ENCODE results near the gene POLR1C.

The POLR1C gene

DNA sequence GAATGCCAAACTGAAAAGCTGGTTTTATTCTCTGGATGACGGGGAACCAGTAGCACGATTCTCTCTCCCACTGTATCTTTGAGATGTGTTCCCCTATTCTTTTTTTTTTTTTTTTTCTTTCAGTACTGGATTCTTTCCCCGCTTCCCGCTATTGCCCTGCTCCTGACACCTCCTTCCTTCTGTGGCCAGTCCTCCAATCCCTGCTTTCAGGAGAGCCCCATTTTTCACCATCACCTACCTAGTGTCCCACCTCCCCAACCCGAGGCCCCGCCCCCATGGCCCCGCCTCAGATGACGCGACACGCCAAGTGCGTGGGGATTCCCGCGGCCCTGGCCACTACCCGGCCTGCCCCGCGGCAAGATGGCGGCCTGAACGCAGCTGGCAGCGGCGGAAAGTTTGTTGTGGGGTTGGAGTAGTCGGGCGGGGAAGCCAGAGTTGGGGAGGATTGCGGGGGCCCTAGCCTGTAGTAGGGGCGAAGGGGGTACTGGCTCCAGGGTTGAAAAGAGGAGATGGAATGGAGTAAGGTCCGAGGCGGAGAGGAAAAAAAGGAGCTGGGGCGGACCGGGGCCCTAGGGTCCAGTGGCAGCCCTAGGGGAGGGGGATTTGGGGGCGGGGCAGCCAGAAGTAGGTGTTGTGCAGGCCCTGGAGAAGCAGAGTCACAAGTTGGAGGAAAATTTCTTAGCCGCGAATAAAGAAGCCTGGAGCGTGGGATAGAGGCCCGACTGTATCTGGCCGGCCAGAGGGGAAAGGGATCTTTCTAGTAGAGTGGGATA lies 39.5 kb upstream of the POLR1C start, which contains the start of gene TJAP1:
TJAP1 (plus strand) TSS at position 336 of the 773 bp plus-strand sequence. CDS start 21,432 bp downstream, outside the sequence.
- no peaks in the 10 kb centered on the region for H3K9me3 ChIP-seq (ENCODE audit: control insufficient read depth in 1 of 2, low read length in 2 of 2)
- no peaks in the 10 kb centered on the region for H3K36me3 ChIP-seq (ENCODE audit: control insufficient read depth in 1 of 2, insufficient read depth in 2 of 2, low read length in 2 of 2)
- H3K27ac ChIP-seq (ENCODE audit: low read length): peak within 1 kb of the TSS; percentile 82
- no peaks in the 10 kb centered on the region for H3K27me3 ChIP-seq (ENCODE audit: low read depth, low read length)
- H3K4me1 ChIP-seq (ENCODE audit: control insufficient read depth in 1 of 2, insufficient read depth in 2 of 2, low read length in 2 of 2): peaks cover 15 to 23% of the 10 kb centered on the region in 2 donors
- peak within 1 kb of the TSS; percentile 84 to 86 for H3K4me3 ChIP-seq (ENCODE audit: low read depth in 1 of 2, low read length in 2 of 2)

DNA sequence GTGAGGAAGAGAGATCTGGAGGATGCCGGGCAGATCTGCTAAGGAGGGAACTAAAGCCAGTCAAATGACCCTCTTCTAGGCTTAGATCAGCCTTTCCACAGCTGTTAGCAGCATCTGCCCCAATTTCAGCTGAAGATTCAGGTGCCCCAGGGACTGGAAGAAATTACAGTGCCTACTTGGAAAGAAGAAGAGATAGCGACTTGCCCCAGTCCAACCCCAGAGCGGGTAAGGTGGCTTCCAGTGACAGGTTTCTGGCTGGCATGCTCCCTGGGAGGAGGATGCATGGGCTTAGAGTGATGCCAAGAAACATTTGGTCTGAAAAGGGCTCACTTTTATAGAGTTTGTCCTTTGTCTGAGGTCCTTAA lies 38.9 kb upstream of the POLR1C start:
- H3K9me3 ChIP-seq (ENCODE audit: control insufficient read depth in 1 of 2, low read length in 2 of 2): no peaks in the 10 kb centered on the region
- peak overlapping the region; percentile 82 for H3K27ac ChIP-seq (ENCODE audit: low read length)
- no peaks in the 10 kb centered on the region for H3K27me3 ChIP-seq (ENCODE audit: low read depth, low read length)
- H3K4me3 ChIP-seq (ENCODE audit: low read depth in 1 of 2, low read length in 2 of 2): peak overlapping the region; percentile 84 to 86
- H3K36me3 ChIP-seq (ENCODE audit: control insufficient read depth in 1 of 2, insufficient read depth in 2 of 2, low read length in 2 of 2): no peaks in the 10 kb centered on the region
- peaks cover 15 to 23% of the 10 kb centered on the region in 2 donors for H3K4me1 ChIP-seq (ENCODE audit: control insufficient read depth in 1 of 2, insufficient read depth in 2 of 2, low read length in 2 of 2)

DNA sequence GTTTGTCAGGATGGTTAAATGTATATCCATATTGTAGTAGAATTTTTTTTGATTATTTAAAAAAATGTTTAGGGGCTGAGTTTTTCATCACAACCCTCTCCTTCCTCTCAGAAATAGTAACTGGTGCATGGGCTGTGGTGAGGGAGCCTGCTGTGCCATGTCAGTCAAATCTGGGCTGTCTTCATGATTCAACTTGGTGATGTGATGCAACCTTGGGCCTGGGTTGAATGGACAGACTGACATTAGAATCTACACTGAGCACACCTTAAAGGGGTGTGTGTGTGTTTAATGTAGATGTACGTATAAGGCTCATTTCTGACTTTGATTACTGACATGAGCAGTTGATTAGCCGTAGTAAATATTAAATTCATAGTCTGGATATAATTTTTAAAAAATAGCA lies 35.8 kb upstream of the POLR1C start:
- Histone ChIP-seq H3K36me3 (ENCODE audit: control insufficient read depth in 1 of 2, insufficient read depth in 2 of 2, low read length in 2 of 2) (no peaks in the 10 kb centered on the region), H3K4me1 (ENCODE audit: control insufficient read depth in 1 of 2, insufficient read depth in 2 of 2, low read length in 2 of 2) (peaks cover 15 to 23% of the 10 kb centered on the region in 2 donors), H3K27me3 (ENCODE audit: low read depth, low read length) (no peaks in the 10 kb centered on the region), H3K27ac (ENCODE audit: low read length) (no peak overlapping the region), H3K4me3 (ENCODE audit: low read depth in 1 of 2, low read length in 2 of 2) (no peak overlapping the region), H3K9me3 (ENCODE audit: control insufficient read depth in 1 of 2, low read length in 2 of 2) (no peaks in the 10 kb centered on the region)

DNA sequence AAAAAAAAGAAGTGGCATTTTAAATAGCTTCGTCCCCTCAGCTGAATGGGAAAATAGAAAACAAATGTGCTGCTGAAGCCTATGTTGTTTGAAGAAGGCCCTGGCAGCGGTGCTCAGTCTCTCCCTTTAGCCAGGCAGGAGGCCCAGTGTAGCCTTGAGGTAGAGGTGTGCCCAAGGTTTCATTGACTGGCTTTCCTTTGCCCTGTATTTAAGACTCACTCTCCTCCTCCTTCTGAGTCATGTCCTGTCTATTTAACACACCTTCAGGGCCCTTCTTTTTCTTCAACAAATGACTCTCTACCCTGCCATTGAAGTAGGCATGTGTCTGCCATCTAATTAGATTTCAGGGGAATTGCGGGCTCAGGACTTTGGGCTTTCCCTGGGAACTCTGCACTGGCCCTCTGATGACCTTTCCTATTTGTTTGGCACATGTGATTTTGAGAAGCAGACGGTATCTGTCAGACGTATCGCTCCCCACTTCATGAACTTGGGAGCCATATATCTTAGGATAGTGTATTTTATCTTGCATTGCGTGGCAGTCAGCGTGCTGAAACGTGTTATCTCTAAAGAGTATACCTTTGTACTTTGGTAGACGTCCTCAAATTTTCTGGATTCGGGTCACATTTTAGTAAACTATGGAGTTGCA lies 35.2 kb upstream of the POLR1C start:
- H3K4me3 ChIP-seq (ENCODE audit: low read depth in 1 of 2, low read length in 2 of 2): no peak overlapping the region
- peaks cover 15 to 22% of the 10 kb centered on the region in 2 donors for H3K4me1 ChIP-seq (ENCODE audit: control insufficient read depth in 1 of 2, insufficient read depth in 2 of 2, low read length in 2 of 2)
- H3K27me3 ChIP-seq (ENCODE audit: low read depth, low read length): no peaks in the 10 kb centered on the region
- H3K36me3 ChIP-seq (ENCODE audit: control insufficient read depth in 1 of 2, insufficient read depth in 2 of 2, low read length in 2 of 2): no peaks in the 10 kb centered on the region
- H3K9me3 ChIP-seq (ENCODE audit: control insufficient read depth in 1 of 2, low read length in 2 of 2): no peaks in the 10 kb centered on the region
- H3K27ac ChIP-seq (ENCODE audit: low read length): no peak overlapping the region

DNA sequence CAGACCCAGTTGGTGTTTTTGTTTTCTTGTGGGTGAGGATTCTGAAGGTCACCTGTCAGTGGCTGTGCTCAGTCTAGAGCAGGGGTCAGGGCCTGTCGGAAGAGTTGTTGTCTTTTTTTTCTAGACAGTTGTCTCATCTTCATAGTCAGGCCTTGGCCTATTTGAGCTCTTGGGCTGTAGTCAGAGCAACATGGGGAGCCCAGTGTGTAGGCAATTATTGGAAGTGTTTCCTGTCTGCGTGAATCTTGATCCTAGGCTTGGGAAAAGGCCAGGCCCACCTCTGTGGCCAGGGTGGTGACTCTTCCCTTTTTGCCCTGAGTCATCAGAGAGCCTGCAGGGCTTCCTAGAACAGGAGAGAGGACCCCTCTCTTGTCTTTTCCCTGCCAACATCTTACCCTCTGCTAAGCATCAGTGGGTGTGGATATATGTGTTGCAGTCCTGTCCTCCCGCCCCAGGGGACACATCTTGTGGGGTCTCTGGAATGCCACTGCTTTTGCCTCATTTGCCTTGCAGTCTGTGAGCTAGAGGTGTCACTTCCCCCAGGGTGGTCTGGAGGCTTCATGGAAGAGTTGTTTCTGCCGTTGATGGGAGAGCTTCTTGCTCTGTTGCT lies 28.1 kb upstream of the POLR1C start:
- Histone ChIP-seq H3K9me3 (ENCODE audit: control insufficient read depth in 1 of 2, low read length in 2 of 2) (no peaks in the 10 kb centered on the region), H3K36me3 (ENCODE audit: control insufficient read depth in 1 of 2, insufficient read depth in 2 of 2, low read length in 2 of 2) (no peaks in the 10 kb centered on the region), H3K27me3 (ENCODE audit: low read depth, low read length) (no peaks in the 10 kb centered on the region), H3K4me1 (ENCODE audit: control insufficient read depth in 1 of 2, insufficient read depth in 2 of 2, low read length in 2 of 2) (peaks cover 16 to 26% of the 10 kb centered on the region in 2 donors), H3K27ac (ENCODE audit: low read length) (no peak overlapping the region), H3K4me3 (ENCODE audit: low read depth in 1 of 2, low read length in 2 of 2) (no peak overlapping the region)

DNA sequence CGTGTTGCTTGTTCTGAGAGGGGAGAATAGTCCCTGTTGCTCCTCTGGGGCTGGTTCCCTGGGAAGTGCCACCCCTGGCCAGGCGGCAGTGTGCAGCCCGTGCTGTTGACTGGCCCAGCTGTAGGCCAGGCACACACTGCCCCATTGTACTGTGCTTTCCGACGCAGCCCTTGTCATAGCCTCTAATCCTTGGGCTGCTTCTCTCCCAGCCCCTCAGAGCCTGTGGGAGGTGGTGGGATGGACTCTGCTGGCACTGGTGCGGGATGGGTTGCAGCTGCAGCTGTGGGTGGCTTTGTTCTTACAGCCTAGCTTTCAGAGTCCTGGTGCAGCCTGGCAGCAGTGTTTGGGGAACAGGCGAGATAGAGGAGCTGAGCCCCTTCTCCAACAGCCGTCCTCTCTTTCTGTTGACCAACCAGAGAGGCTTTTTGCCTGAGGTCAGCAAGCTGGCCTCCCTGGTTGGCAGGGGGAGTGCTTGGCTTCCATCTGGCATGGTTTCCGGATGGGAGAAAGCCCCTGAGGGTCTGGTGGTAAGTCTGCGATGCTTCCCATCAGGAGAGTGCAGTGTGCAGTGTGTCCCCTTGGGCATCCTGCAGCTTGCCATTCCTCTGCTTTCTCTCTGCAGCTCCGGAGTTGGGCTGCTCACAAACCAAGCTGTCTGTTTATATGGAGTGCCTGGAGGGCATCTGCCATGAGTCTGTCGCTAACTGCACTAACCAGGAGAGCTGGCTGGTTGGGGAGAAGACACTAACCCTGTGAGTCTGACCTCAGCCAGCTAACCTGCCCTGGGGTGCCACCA lies 27.4 kb upstream of the POLR1C start:
- Histone ChIP-seq H3K36me3 (ENCODE audit: control insufficient read depth in 1 of 2, insufficient read depth in 2 of 2, low read length in 2 of 2) (no peaks in the 10 kb centered on the region), H3K27me3 (ENCODE audit: low read depth, low read length) (no peaks in the 10 kb centered on the region), H3K9me3 (ENCODE audit: control insufficient read depth in 1 of 2, low read length in 2 of 2) (no peaks in the 10 kb centered on the region), H3K4me3 (ENCODE audit: low read depth in 1 of 2, low read length in 2 of 2) (no peak overlapping the region), H3K27ac (ENCODE audit: low read length) (no peak overlapping the region), H3K4me1 (ENCODE audit: control insufficient read depth in 1 of 2, insufficient read depth in 2 of 2, low read length in 2 of 2) (peaks cover 16 to 28% of the 10 kb centered on the region in 2 donors)

DNA sequence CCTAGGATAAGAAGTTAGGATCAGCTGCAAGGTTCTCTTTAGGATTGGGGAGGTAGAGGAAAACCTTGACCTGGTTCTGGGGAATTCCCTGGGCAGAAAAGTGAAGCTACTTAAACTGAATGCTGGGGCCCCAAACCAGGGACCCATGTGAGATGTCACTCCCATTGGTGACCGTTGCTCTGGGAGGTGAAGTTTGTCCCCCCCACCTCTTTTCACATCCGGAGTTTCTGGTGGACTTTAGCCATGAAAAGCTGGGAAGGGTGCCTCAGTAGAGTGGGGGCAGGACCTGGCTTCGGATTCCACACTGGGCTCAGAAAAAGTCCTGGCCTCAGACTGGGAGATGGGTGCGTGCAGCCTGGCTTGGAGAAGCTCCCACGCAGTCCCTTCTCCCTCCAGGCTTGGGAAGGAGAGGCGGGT lies 26.4 kb upstream of the POLR1C start:
- Histone ChIP-seq H3K4me1 (ENCODE audit: control insufficient read depth in 1 of 2, insufficient read depth in 2 of 2, low read length in 2 of 2) (peaks cover 16 to 33% of the 10 kb centered on the region in 2 donors), H3K27ac (ENCODE audit: low read length) (peak overlapping the region; percentile 39), H3K36me3 (ENCODE audit: control insufficient read depth in 1 of 2, insufficient read depth in 2 of 2, low read length in 2 of 2) (no peaks in the 10 kb centered on the region), H3K27me3 (ENCODE audit: low read depth, low read length) (no peaks in the 10 kb centered on the region), H3K9me3 (ENCODE audit: control insufficient read depth in 1 of 2, low read length in 2 of 2) (no peaks in the 10 kb centered on the region), H3K4me3 (ENCODE audit: low read depth in 1 of 2, low read length in 2 of 2) (no peak overlapping the region)

DNA sequence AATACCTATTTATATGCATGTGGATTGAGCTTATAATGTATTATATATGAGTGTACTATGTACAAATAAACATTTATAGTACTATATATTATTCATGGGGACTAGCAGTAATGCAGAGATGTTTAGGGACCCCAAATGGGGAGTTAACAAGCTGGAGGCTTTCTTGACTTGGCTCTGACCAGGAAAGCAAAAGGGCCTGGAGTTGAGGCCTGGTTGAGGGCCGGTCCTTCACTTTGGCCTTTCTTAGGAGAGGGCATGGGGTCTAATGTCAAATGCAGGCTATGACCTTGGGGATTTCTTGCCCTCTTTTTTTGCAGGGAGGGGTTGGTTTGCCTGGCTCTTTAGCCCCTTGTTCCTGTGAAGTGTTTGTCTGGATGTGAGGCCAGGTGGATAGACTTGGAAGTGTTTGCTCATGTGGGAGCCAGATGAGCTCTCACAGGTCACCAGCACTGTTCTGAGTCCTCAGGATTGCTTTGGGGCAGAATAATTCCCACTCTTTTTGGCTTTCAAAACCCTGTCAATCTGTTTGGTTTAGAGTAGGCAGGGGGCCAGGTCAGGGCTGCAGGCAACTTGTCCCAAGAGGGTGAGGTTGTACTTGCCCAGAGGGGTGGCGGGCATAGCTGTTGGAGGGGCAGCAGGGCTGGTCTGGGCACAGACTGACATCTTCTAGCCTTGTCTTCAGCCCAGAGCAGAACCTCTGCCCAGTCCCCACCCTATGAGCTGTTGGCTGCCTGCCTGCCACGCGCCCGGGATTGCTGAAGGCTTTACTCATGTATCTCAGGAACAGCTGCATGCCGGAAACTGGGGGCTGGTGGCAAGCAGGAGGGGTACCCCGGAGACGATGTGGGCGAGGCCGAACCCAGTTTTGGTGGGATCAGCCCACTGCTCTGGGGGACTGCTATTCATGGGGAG lies 24.9 kb upstream of the POLR1C start:
- H3K9me3 ChIP-seq (ENCODE audit: control insufficient read depth in 1 of 2, low read length in 2 of 2): no peaks in the 10 kb centered on the region
- H3K27ac ChIP-seq (ENCODE audit: low read length): peak overlapping the region; percentile 74
- no peak overlapping the region for H3K4me3 ChIP-seq (ENCODE audit: low read depth in 1 of 2, low read length in 2 of 2)
- H3K4me1 ChIP-seq (ENCODE audit: control insufficient read depth in 1 of 2, insufficient read depth in 2 of 2, low read length in 2 of 2): peaks cover 16 to 45% of the 10 kb centered on the region in 2 donors
- H3K36me3 ChIP-seq (ENCODE audit: control insufficient read depth in 1 of 2, insufficient read depth in 2 of 2, low read length in 2 of 2): no peaks in the 10 kb centered on the region
- no peaks in the 10 kb centered on the region for H3K27me3 ChIP-seq (ENCODE audit: low read depth, low read length)

DNA sequence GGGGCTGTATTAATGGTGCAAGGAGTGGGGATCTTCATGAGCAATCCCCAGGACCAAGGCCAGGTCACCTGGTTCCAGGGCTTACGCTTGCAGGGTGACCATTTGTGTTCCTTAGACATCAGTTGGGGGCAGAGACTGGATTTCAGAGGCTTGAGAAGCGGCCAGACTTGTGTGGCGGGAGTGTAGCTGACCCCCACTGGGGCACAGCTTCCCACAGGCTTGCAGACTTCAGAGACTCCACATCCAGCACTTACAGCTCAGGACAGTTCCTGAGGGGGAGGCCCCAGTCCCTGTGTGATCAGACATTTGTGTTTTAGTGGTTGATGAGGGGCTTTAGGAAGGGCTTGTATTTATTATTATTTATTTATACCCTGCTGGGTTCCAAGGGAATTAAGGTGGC lies 24.2 kb upstream of the POLR1C start:
- no peak overlapping the region for H3K4me3 ChIP-seq (ENCODE audit: low read depth in 1 of 2, low read length in 2 of 2)
- peaks cover 19 to 45% of the 10 kb centered on the region in 2 donors for H3K4me1 ChIP-seq (ENCODE audit: control insufficient read depth in 1 of 2, insufficient read depth in 2 of 2, low read length in 2 of 2)
- peak overlapping the region; percentile 27 for H3K27ac ChIP-seq (ENCODE audit: low read length)
- H3K36me3 ChIP-seq (ENCODE audit: control insufficient read depth in 1 of 2, insufficient read depth in 2 of 2, low read length in 2 of 2): no peaks in the 10 kb centered on the region
- no peaks in the 10 kb centered on the region for H3K9me3 ChIP-seq (ENCODE audit: control insufficient read depth in 1 of 2, low read length in 2 of 2)
- no peaks in the 10 kb centered on the region for H3K27me3 ChIP-seq (ENCODE audit: low read depth, low read length)

DNA sequence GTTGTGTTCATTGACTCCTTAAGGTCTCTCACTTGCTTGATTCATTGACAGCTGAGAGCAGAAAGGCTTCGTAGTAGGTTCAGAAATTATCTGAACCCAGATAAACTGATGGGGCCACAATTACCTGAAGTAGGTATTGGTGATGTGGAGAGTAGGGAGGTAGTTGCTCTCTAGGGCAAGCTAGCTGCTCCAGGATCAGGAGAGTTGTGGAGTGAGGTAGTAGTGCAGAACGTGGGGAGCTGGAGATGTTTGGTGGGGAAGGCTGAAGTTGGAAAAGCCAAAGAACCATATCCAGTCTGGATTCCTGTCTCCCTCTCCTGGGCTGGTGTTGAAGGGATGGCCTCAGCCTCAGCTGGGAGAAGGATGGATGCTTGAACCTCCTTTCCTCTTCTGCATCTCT lies 23.7 kb upstream of the POLR1C start:
- no peak overlapping the region for H3K4me3 ChIP-seq (ENCODE audit: low read depth in 1 of 2, low read length in 2 of 2)
- no peaks in the 10 kb centered on the region for H3K27me3 ChIP-seq (ENCODE audit: low read depth, low read length)
- H3K36me3 ChIP-seq (ENCODE audit: control insufficient read depth in 1 of 2, insufficient read depth in 2 of 2, low read length in 2 of 2): peaks cover 0 to 4% of the 10 kb centered on the region in 2 donors
- no peak overlapping the region for H3K27ac ChIP-seq (ENCODE audit: low read length)
- H3K4me1 ChIP-seq (ENCODE audit: control insufficient read depth in 1 of 2, insufficient read depth in 2 of 2, low read length in 2 of 2): peaks cover 19 to 45% of the 10 kb centered on the region in 2 donors
- no peaks in the 10 kb centered on the region for H3K9me3 ChIP-seq (ENCODE audit: control insufficient read depth in 1 of 2, low read length in 2 of 2)
